ENCODE measurements around the gene CTRL. TPM values are rescaled to one million over a fixed set of nuclear protein-coding genes. Genes with fewer than 3 reads are reported as not detected.
A peak's percentile ranks its signal among the peaks of the same experiment; 100 is the strongest.

Gene CTRL
- total RNA-seq, 2 experiments from 2014 or later = 5.5 TPM

- Mint-ChIP-seq H3K27me3 (ENCODE audit: low read depth) (no peaks in the 10 kb centered on the region), H3K36me3 (ENCODE audit: low read depth) (peaks cover 37% of the 10 kb centered on the region), H3K4me1 (ENCODE audit: low read depth) (no peaks in the 10 kb centered on the region), H3K9me3 (ENCODE audit: insufficient read depth) (no peaks in the 10 kb centered on the region), H3K27ac (no peak overlapping the region), H3K4me3 (no peak overlapping the region)
- ChIA-PET POLR2A (interaction anchor here (0.8 kb wide), 2 partner anchors 9 to 36 kb away, joined by 3 to 4 read pairs; partner anchors contain the start of gene PSKH1), CTCF (interaction anchor here (0.6 to 3.6 kb wide), 41 partner anchors 9 to 363 kb away, joined by 3 to 28 read pairs (median 5); partner anchors contain the start of genes CTRL, EDC4, LCAT and PSKH1)
- ATAC-seq (peak; percentile 81), DNase-seq (peak; percentile 76)
Observed at GRCh38 chr16:67883872-67884261, 47.8 kb downstream of the CTRL start.

- peak overlapping the region; percentile 34 for H3K27ac Mint-ChIP-seq
Observed at GRCh38 chr16:67883146-67883871, 48.4 kb downstream of the CTRL start.

GRCh38 chr16:67882374-67883145 lies 49.1 kb downstream of the CTRL start:
- no peak overlapping the region for H3K27ac Mint-ChIP-seq
- DNase-seq = no peak
- H3K9me3 Mint-ChIP-seq (ENCODE audit: insufficient read depth) = no peaks in the 10 kb centered on the region
- H3K36me3 Mint-ChIP-seq (ENCODE audit: low read depth) = peaks cover 47% of the 10 kb centered on the region
- no peaks in the 10 kb centered on the region for H3K4me1 Mint-ChIP-seq (ENCODE audit: low read depth)
- ATAC-seq = no peak
- no peaks in the 10 kb centered on the region for H3K27me3 Mint-ChIP-seq (ENCODE audit: low read depth)
- ChIA-PET POLR2A (interaction anchor here (1.0 to 1.6 kb wide), 5 partner anchors 9 to 55 kb away, joined by 3 to 7 read pairs (median 3); partner anchors contain the start of genes EDC4 and NUTF2), CTCF (interaction anchor here (0.9 to 3.6 kb wide), 23 partner anchors 8 to 346 kb away, joined by 3 to 28 read pairs (median 11); partner anchors contain the start of genes EDC4 and PSKH1)
- no peak overlapping the region for H3K4me3 Mint-ChIP-seq

More at GRCh38 chr16:67883146-67883871, 48.4 kb downstream of the CTRL start:
- Mint-ChIP-seq H3K27me3 (ENCODE audit: low read depth) (no peaks in the 10 kb centered on the region), H3K9me3 (ENCODE audit: insufficient read depth) (no peaks in the 10 kb centered on the region), H3K4me1 (ENCODE audit: low read depth) (no peaks in the 10 kb centered on the region), H3K4me3 (no peak overlapping the region), H3K36me3 (ENCODE audit: low read depth) (peaks cover 42% of the 10 kb centered on the region)
- CTCF ChIA-PET = interaction anchor here (0.6 to 3.6 kb wide), 38 partner anchors 9 to 362 kb away, joined by 3 to 28 read pairs (median 6); partner anchors contain the start of genes CTRL, EDC4 and PSKH1
- POLR2A ChIA-PET = interaction anchor here (1.6 kb wide), 1 partner anchor 48 kb away, joined by 7 read pairs; no protein-coding TSS in a partner anchor
- peak; percentile 11 for ATAC-seq
- no peak for DNase-seq

- Mint-ChIP-seq H3K27me3 (ENCODE audit: low read depth) (no peaks in the 10 kb centered on the region), H3K27ac (peak overlapping the region; percentile 30), H3K9me3 (ENCODE audit: insufficient read depth) (no peaks in the 10 kb centered on the region), H3K36me3 (ENCODE audit: low read depth) (peaks cover 56% of the 10 kb centered on the region), H3K4me3 (no peak overlapping the region), H3K4me1 (ENCODE audit: low read depth) (no peaks in the 10 kb centered on the region)
- DNase-seq (no peak), ATAC-seq (no peak)
- ChIA-PET POLR2A (interaction anchor here (1.0 to 1.6 kb wide), 5 partner anchors 8 to 55 kb away, joined by 3 to 7 read pairs (median 3); partner anchors contain the start of genes EDC4 and NUTF2), CTCF (interaction anchor here (0.9 to 3.6 kb wide), 8 partner anchors 9 to 159 kb away, joined by 3 to 18 read pairs (median 8); partner anchors contain the start of gene EDC4)
Observed at GRCh38 chr16:67881621-67882161, 50.0 kb downstream of the CTRL start.

GRCh38 chr16:67880584-67880983 lies 51.1 kb downstream of the CTRL start:
- Mint-ChIP-seq H3K36me3 (ENCODE audit: low read depth) (peaks cover 60% of the 10 kb centered on the region), H3K9me3 (ENCODE audit: insufficient read depth) (no peaks in the 10 kb centered on the region), H3K4me1 (ENCODE audit: low read depth) (peaks cover 5% of the 10 kb centered on the region), H3K27ac (peak overlapping the region; percentile 20), H3K4me3 (no peak overlapping the region), H3K27me3 (ENCODE audit: low read depth) (no peaks in the 10 kb centered on the region)
- ChIA-PET CTCF (interaction anchor here (2.4 kb wide), 1 partner anchor 64 kb away, joined by 5 read pairs; no protein-coding TSS in a partner anchor), POLR2A (no interaction called here)
- ATAC-seq (no peak), DNase-seq (no peak)

- Mint-ChIP-seq H3K4me3 (no peak overlapping the region), H3K27me3 (ENCODE audit: low read depth) (no peaks in the 10 kb centered on the region), H3K36me3 (ENCODE audit: low read depth) (peaks cover 60% of the 10 kb centered on the region), H3K4me1 (ENCODE audit: low read depth) (peaks cover 12% of the 10 kb centered on the region), H3K27ac (peak overlapping the region; percentile 20), H3K9me3 (ENCODE audit: insufficient read depth) (no peaks in the 10 kb centered on the region)
- ATAC-seq (no peak), DNase-seq (no peak)
- CTCF ChIA-PET = interaction anchor here (0.9 to 2.4 kb wide), 2 partner anchors 64 to 161 kb away, joined by 3 to 5 read pairs; no protein-coding TSS in a partner anchor
- POLR2A ChIA-PET = no interaction called here
Observed at GRCh38 chr16:67879936-67880335, 51.7 kb downstream of the CTRL start.

Other genes with a start within 250 kb of the CTRL start
- gene GFOD2, start 212.5 kb downstream of the CTRL start, total RNA-seq = 10 to 100 TPM; 12.5 to 14.0 TPM
- gene RANBP10, start 125.3 kb downstream of the CTRL start, total RNA-seq = 10 to 100 TPM; 25.9 to 30.5 TPM
- gene TSNAXIP1, start 125.0 kb downstream of the CTRL start, total RNA-seq = under 1 TPM; 0.47 to 0.63 TPM
- 10 to 100 TPM; 50.2 to 52.4 TPM for gene THAP11, start 89.5 kb downstream of the CTRL start, total RNA-seq
- gene NUTF2, start 84.9 kb downstream of the CTRL start, total RNA-seq = 100 to 1,000 TPM; 125 to 134 TPM
- gene CENPT, start 84.2 kb downstream of the CTRL start, total RNA-seq = 10 to 100 TPM; 58.9 to 63.6 TPM
- 100 to 1,000 TPM; 111 to 113 TPM for gene EDC4, start 58.8 kb downstream of the CTRL start, total RNA-seq
- 1 to 10 TPM; 1.2 to 1.4 TPM for gene NRN1L, start 47.0 kb downstream of the CTRL start, total RNA-seq
- 10 to 100 TPM; 20.0 to 22.8 TPM for gene PSKH1, start 38.6 kb downstream of the CTRL start, total RNA-seq
- gene PSMB10, start 5.0 kb upstream of the CTRL start, total RNA-seq = 100 to 1,000 TPM; 257 to 275 TPM
- 10 to 100 TPM; 22.4 to 23.1 TPM for gene LCAT, start 12.3 kb upstream of the CTRL start, total RNA-seq
- 10 to 100 TPM; 42.5 TPM for gene SLC12A4, start 36.8 kb upstream of the CTRL start, total RNA-seq
- gene DPEP3, start 48.6 kb upstream of the CTRL start, total RNA-seq = not detected
- gene DPEP2, start 67.6 kb upstream of the CTRL start, total RNA-seq = 1 to 10 TPM; 5.6 to 5.9 TPM
- gene DPEP2NB, start 84.0 kb upstream of the CTRL start, total RNA-seq = not detected
- 10 to 100 TPM; 13.6 to 13.9 TPM for gene DDX28, start 91.4 kb upstream of the CTRL start, total RNA-seq
- 10 to 100 TPM; 24.1 to 25.2 TPM for gene DUS2, start 91.4 kb upstream of the CTRL start, total RNA-seq
- gene NFATC3, start 153.5 kb upstream of the CTRL start, total RNA-seq = 100 to 1,000 TPM; 166 to 169 TPM